ENCODE measurements around the gene XIRP1.

Gene XIRP1

GRCh38 chr3:39140341-39140971 lies 51.9 kb downstream of the XIRP1 start:
- FAIRE-seq = no peak

- FAIRE-seq = no peak
Observed at GRCh38 chr3:39139442-39139841, 53.0 kb downstream of the XIRP1 start.

GRCh38 chr3:39138804-39139415 lies 53.5 kb downstream of the XIRP1 start:
- FAIRE-seq = no peak

GRCh38 chr3:39137991-39138803 lies 54.2 kb downstream of the XIRP1 start:
- FAIRE-seq = no peak

- FAIRE-seq = no peak
Observed at GRCh38 chr3:39137435-39137936, 54.9 kb downstream of the XIRP1 start.

GRCh38 chr3:39136533-39137434 lies 55.6 kb downstream of the XIRP1 start:
- FAIRE-seq = no peak

- FAIRE-seq = no peak
Observed at GRCh38 chr3:39135170-39135805, 57.1 kb downstream of the XIRP1 start.

GRCh38 chr3:39134305-39134704 lies 58.1 kb downstream of the XIRP1 start:
- FAIRE-seq = no peak

- no peak for FAIRE-seq
Observed at GRCh38 chr3:39133822-39134221, 58.6 kb downstream of the XIRP1 start.
